Stimulated activated naive B cell treated with anti-CD40 and anti-IgM and Interleukin-4, amounts not matched to agents 10 μg/mL and 1 μg/mL and 100 μg/mL, for 72 hours (primary cell): ENCODE measurements around the gene CRADD.
"Not testable (repeated sequence)": the region's sequence is repeated elsewhere in the genome, so short reads cannot be mapped to it uniquely, and the experiment has no call there.

Experiments used
- ATAC-seq, 2 donors: fragments of 150-1000 bp; cut with Tn5 transposase; replicated peaks; 2 replicates each; pipeline ENCODE4 v1.10.0; 2021; ENCODE audit warnings: moderate library complexity in 1 of 2
- DNase-seq: peaks from one replicate; pipeline ENCODE4 v3.0.0; 2021
- H3K27ac Mint-ChIP-seq: one replicate; pipeline ENCODE4 v1.8.0; 2022; ENCODE audit warnings: mild to moderate bottlenecking, mixed read lengths
- H3K27me3 Mint-ChIP-seq, 2 donors: one replicate each; pipeline ENCODE4 v1.8.0; 2022; ENCODE audit warnings: mixed read lengths in 2 of 2
- H3K36me3 Mint-ChIP-seq, 2 donors: one replicate each; pipeline ENCODE4 v1.8.0; 2022; ENCODE audit warnings: mixed read lengths in 2 of 2, mild to moderate bottlenecking in 1 of 2
- H3K4me1 Mint-ChIP-seq, 2 donors: one replicate each; pipeline ENCODE4 v1.8.0; 2022; ENCODE audit warnings: mixed read lengths in 2 of 2, mild to moderate bottlenecking in 1 of 2
- H3K4me3 Mint-ChIP-seq, 2 donors: one replicate each; pipeline ENCODE4 v1.8.0; 2022; ENCODE audit warnings: mild to moderate bottlenecking in 2 of 2, mixed read lengths in 2 of 2, moderate library complexity in 1 of 2
- H3K9me3 Mint-ChIP-seq, 2 donors: one replicate each; pipeline ENCODE4 v1.8.0; 2022; ENCODE audit warnings: mixed read lengths in 2 of 2, mild to moderate bottlenecking in 1 of 2

Gene CRADD

DNA sequence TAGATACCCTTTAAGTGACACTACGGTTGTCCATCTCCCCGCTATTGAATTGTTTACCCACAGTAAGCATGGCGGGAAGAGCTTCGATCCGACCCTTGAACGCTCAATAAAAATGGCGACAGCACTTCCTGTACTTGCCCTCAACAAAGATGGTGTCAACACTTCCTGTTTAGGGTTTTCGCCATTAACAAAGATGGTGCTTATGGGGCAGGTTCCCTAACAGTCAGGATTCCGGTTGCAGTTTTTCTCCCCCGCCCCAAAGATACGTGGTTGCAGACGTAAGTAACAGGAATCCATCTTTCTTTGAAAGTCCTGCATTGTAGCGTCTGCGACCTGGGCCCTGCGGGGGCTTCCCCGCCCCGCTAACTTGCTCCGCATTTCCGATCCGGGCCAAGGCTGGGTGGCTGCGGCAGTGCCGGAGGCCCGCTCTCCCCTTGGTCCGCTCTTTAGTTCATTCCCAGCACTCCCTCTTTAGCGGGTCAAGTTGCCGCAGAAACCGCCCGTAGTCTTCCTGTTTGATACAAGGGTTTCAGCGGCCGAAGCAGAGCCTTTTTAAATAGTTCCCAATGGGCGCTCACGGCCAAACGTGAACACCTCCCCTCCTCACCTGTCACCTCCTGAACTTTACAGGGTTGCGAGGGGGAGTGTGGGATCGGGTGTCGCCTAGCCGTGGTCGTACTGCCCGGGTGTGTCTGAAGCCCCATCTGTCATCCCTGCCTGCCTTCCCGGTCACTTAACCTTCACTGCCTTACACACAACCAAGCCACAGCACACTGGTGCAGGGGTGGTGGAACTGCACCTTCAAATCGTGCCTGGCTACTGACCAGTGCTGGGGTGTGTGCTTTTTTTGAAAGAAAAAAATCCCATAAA lies at the start of gene CRADD:
Gene CRADD, plus strand, starts transcription at position 181 of the 870 bp plus-strand sequence.
- DNase-seq, result peak; percentile 92
- ATAC-seq, result peak; percentile 93 to 96
- Mint-ChIP-seq H3K36me3 (peaks cover 6 to 9% of the 10 kb centered on the region in 2 donors), H3K4me1 (peaks cover 21 to 33% of the 10 kb centered on the region in 2 donors), H3K9me3 (no peaks in the 10 kb centered on the region), H3K4me3 (peak within 1 kb of the TSS; percentile 92), H3K27me3 (peaks cover 13 to 17% of the 10 kb centered on the region in 2 donors), H3K27ac (peak within 1 kb of the TSS; percentile 99)

DNA sequence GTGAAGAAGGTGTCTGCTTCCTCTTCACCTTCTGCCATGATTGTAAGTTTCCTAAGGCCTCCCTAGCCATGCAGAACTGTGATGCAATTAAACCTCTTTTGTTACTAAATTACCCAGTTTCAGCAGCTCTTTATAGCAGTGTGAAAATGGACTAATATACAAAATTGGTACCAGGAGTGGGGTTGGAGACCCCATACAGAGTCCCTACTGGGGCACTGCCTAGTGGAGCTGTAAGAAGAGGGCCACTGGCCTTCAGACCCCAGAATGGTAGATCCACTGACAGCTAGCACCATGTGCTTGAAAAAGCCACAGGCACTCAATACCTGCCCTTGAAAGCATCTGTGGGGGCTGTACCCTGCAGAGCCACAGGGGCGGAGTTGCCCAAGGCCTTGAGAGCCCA lies 44.8 kb upstream of the CRADD start:
- peaks cover 19 to 20% of the 10 kb centered on the region in 2 donors for H3K9me3 Mint-ChIP-seq
- DNase-seq, result no peak
- H3K36me3 Mint-ChIP-seq, result peaks cover 2 to 15% of the 10 kb centered on the region in 2 donors
- peaks cover 5 to 8% of the 10 kb centered on the region in 2 donors for H3K27me3 Mint-ChIP-seq
- no peak overlapping the region for H3K4me3 Mint-ChIP-seq
- no peak overlapping the region for H3K27ac Mint-ChIP-seq
- ATAC-seq, result no peak
- peaks cover 11 to 15% of the 10 kb centered on the region in 2 donors for H3K4me1 Mint-ChIP-seq

DNA sequence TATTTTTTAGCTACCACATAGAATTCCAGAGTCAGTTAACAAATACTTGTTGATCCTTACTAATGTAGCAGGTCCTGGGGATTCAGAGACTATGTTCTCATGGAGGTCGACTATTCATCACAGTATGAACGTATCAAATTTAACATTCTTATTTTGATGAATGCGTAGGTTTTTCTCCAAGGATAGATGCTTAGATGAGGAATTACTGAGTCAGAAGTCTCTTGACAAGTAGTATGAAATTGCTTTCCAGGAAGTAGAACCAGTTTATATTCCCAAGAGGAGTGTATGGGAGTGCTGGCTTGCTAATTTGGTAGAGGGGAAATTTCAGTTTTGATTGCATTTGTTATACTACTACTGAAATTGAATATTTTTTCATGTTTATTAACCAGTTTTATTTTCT lies 42.8 kb upstream of the CRADD start:
- peak in 1 of 2 donors; percentile 25 for ATAC-seq
- peaks cover 2 to 15% of the 10 kb centered on the region in 2 donors for H3K36me3 Mint-ChIP-seq
- H3K4me1 Mint-ChIP-seq, result peaks cover 11 to 15% of the 10 kb centered on the region in 2 donors
- H3K9me3 Mint-ChIP-seq, result peaks cover 19 to 20% of the 10 kb centered on the region in 2 donors
- peak overlapping the region; percentile 42 for H3K27ac Mint-ChIP-seq
- DNase-seq, result no peak
- H3K27me3 Mint-ChIP-seq, result peaks cover 8 to 11% of the 10 kb centered on the region in 2 donors
- no peak overlapping the region for H3K4me3 Mint-ChIP-seq

DNA sequence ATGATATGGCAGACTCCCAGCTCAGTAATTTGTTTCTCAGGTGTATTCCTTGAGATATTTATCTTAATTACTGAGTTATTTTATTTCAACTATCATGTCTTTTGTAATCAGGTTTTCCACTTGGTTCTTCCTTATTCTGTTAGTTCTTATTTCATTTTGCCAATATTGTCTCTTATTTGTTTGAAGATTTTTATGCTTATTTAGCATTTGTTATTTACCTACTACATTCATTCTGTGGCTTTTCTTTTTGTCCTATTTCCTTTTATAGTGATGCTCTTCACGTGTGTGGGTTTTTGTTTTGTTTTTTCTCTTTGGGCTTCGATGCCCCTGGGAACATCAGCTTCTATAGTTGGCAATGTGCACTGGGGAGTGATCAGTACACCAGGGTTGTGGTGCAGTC lies 40.5 kb upstream of the CRADD start:
- no peak for ATAC-seq
- H3K4me1 Mint-ChIP-seq, result peaks cover 11 to 15% of the 10 kb centered on the region in 2 donors
- H3K27ac Mint-ChIP-seq, result no peak overlapping the region
- no peak overlapping the region for H3K4me3 Mint-ChIP-seq
- DNase-seq, result no peak
- H3K9me3 Mint-ChIP-seq, result peaks cover 19 to 20% of the 10 kb centered on the region in 2 donors
- H3K27me3 Mint-ChIP-seq, result peaks cover 8 to 12% of the 10 kb centered on the region in 2 donors
- H3K36me3 Mint-ChIP-seq, result peaks cover 2 to 15% of the 10 kb centered on the region in 2 donors

DNA sequence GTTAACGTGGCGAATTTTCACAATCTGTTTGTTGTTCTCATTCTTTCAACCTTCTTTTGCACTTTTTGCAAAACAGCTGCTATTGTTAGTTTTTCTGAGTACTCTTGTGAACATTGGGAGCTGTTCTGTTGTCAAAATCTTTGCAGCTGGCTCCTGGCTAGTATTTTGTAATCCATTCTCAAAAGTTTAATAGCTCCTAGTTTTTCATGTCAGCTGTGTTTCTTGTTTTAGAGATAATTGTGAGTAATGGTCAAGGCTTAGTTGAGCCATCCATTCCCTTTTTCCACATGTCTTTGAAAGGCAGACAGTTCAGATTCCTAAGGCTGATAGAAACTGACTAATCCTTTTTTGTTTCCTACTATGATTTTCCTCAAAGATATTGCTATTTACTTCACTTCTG lies 39.1 kb upstream of the CRADD start:
- DNase-seq, result no peak
- H3K36me3 Mint-ChIP-seq, result peaks cover 0 to 10% of the 10 kb centered on the region in 2 donors
- peaks cover 11 to 15% of the 10 kb centered on the region in 2 donors for H3K4me1 Mint-ChIP-seq
- peaks cover 8% of the 10 kb centered on the region in 2 donors for H3K9me3 Mint-ChIP-seq
- no peak overlapping the region for H3K27ac Mint-ChIP-seq
- no peak for ATAC-seq
- peaks cover 8 to 12% of the 10 kb centered on the region in 2 donors for H3K27me3 Mint-ChIP-seq
- H3K4me3 Mint-ChIP-seq, result no peak overlapping the region

DNA sequence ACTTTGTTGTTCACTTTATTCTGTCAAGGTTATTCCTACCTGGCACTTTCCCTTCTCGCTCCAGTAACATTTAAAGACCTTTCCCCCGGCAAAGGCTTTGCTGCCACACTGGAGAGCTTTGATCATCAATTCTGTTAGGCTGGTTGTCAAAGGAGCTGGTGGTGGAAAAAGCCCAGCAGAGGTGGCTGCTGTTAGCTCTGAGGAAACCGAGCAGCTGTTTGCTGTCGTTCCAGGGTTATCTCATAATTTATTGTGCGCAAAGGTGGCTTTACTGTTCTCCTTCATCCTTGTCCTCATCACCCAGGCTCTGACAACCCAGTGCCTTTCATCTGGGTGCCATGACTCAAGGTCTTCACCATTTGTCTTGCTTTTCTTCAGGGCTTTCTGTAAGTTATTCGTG lies 38.2 kb upstream of the CRADD start:
- DNase-seq (no peak), ATAC-seq (no peak)
- peaks cover 11 to 13% of the 10 kb centered on the region in 2 donors for H3K4me1 Mint-ChIP-seq
- peaks cover 8 to 12% of the 10 kb centered on the region in 2 donors for H3K27me3 Mint-ChIP-seq
- peaks cover 4 to 7% of the 10 kb centered on the region in 2 donors for H3K9me3 Mint-ChIP-seq
- no peak overlapping the region for H3K27ac Mint-ChIP-seq
- H3K4me3 Mint-ChIP-seq, result no peak overlapping the region
- H3K36me3 Mint-ChIP-seq, result peaks cover 0 to 6% of the 10 kb centered on the region in 2 donors

DNA sequence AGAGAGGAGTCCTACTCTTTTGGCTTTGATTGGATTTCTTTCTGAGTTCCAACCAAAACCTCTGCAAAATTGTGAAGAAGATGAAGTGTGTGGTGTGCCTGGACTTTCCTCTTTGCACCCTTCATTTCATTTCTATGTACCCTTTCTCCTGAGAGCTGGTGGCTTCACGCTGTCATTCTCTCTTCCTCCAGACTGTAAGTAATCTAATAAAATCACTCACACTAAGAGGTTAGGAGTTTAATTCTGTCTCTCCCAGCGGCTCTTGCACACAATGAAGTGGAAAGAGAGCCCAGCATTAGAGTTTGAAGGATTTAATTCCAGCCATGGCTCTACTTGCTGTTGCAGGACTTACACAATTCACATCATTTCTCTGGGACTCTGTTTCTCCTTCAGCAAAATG lies 37.8 kb upstream of the CRADD start:
- no peak for ATAC-seq

DNA sequence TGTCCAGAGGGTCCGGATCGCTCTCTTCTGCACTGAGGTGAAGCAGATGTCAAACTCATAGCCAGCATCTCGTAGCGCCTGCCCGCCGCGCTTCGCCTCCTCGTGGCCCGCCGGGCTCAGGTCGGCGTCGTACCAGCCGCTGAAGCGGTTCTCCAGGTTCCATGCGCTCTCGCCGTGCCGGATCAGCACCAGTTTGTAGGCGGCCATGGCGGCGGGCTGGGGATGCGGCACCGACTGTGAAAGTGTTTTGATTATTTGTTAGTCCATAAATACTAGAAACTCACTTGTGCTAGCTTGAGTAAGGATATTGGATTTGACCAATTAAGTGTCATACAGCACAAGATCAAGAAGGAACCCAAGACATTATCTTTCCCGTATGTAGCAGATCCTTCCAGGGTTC lies 35.8 kb upstream of the CRADD start:
- not testable (repeated sequence) for H3K9me3 Mint-ChIP-seq, H3K4me1 Mint-ChIP-seq, H3K4me3 Mint-ChIP-seq, H3K27ac Mint-ChIP-seq, ATAC-seq, H3K36me3 Mint-ChIP-seq, DNase-seq
- H3K27me3 Mint-ChIP-seq, result peaks cover 8 to 12% of the 10 kb centered on the region in 2 donors

More for the DNA sequence above, 37.8 kb upstream of the CRADD start:
- Mint-ChIP-seq H3K4me1 (peaks cover 6 to 9% of the 10 kb centered on the region in 2 donors), H3K9me3 (peaks cover 5 to 7% of the 10 kb centered on the region in 2 donors), H3K4me3 (no peak overlapping the region), H3K27ac (no peak overlapping the region), H3K27me3 (peaks cover 8 to 12% of the 10 kb centered on the region in 2 donors), H3K36me3 (peaks cover 0 to 5% of the 10 kb centered on the region in 2 donors)
- DNase-seq, result no peak

DNA sequence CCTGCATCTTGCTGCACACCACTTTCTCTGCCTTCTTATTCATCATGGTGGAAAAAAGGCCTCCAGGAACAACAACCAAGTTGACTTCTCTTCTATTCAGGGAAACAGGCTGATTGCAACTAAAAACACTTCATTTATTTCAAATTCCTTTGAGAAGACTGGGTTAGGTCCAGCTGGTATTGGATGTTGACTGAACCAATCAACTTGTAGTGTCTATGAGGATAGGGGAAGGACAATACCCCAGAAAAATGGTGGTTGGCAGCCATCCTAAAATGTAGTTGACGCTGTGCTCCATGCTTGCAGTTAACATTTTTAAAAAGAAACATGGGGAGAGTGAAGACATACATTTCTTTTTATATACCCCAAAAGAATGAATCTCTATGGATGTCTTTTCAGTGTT lies 34.4 kb upstream of the CRADD start:
- DNase-seq, result no peak
- Mint-ChIP-seq H3K36me3 (peaks cover 0 to 4% of the 10 kb centered on the region in 2 donors), H3K9me3 (peaks cover 5% of the 10 kb centered on the region in 2 donors), H3K4me3 (no peak overlapping the region), H3K27me3 (peaks cover 0 to 7% of the 10 kb centered on the region in 2 donors), H3K27ac (no peak overlapping the region), H3K4me1 (no peaks in the 10 kb centered on the region)
- no peak for ATAC-seq

DNA sequence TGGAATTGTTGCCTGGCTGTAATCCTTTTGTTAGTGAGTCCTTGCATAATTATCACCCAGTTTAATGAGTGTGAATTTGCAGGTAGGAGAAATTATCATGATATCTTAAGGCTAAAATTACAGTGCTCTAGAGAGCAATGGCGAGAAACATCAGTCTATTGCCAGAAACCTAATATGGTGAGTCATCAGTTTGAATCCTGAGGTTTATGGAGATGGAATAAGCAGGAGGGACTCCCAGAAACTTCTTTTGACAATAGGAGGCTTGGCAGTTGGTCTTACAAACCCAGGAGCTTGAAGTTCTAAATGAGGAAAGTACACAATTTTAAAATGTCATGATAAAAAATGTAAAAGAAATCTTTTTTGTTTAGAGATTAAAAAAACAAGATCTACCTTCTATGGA lies 31.5 kb upstream of the CRADD start:
- Mint-ChIP-seq H3K4me1 (no peaks in the 10 kb centered on the region), H3K36me3 (peaks cover 0 to 4% of the 10 kb centered on the region in 2 donors), H3K27ac (no peak overlapping the region), H3K9me3 (peaks cover 5 to 8% of the 10 kb centered on the region in 2 donors), H3K4me3 (no peak overlapping the region), H3K27me3 (no peaks in the 10 kb centered on the region)
- ATAC-seq, result no peak
- DNase-seq, result no peak

DNA sequence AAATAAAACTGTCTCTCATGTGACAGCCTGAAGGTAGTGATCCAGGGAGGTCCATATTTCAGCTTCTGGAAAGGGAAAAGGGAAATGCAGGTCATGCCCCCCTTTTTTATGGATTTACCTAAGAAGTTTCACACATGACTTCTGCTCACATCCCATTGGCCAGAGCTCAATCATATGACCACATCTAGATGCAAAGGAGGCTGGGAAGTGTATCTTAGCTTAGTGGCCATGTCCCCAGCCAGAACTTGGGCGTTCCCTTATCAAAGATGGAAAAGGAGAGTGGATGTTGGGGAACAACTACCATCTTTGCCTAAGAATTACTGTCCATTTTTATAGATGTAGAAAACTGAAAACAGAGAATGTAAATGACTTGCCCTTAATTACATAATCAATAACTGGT lies 26.5 kb upstream of the CRADD start:
- Mint-ChIP-seq H3K36me3 (peaks cover 0 to 4% of the 10 kb centered on the region in 2 donors), H3K27ac (no peak overlapping the region), H3K27me3 (no peaks in the 10 kb centered on the region), H3K9me3 (peaks cover 0 to 4% of the 10 kb centered on the region in 2 donors), H3K4me3 (no peak overlapping the region), H3K4me1 (peaks cover 0 to 5% of the 10 kb centered on the region in 2 donors)
- DNase-seq (no peak), ATAC-seq (no peak)

DNA sequence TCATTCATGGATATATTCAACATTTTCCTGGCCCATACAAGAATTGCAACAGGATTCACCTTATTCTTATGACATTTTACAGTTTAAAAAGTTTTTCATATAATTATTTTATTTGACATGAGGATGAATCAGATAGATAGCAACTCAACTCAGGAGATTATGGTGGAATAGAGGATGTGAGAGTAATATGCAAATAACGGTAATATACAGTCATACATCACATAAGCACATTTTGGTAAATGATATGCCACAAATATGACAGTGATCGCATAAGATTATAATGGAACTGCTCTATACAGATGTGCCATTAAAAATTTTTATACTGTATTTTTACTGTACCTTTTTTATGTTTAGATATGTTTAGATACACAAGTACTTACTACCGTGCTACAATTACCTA lies 24.1 kb upstream of the CRADD start:
- DNase-seq (no peak), ATAC-seq (peak; percentile 90 to 98)
- no peaks in the 10 kb centered on the region for H3K27me3 Mint-ChIP-seq
- H3K4me1 Mint-ChIP-seq, result peaks cover 0 to 5% of the 10 kb centered on the region in 2 donors
- no peak overlapping the region for H3K4me3 Mint-ChIP-seq
- H3K36me3 Mint-ChIP-seq, result peaks cover 0 to 4% of the 10 kb centered on the region in 2 donors
- no peak overlapping the region for H3K27ac Mint-ChIP-seq
- H3K9me3 Mint-ChIP-seq, result peaks cover 0 to 4% of the 10 kb centered on the region in 2 donors

DNA sequence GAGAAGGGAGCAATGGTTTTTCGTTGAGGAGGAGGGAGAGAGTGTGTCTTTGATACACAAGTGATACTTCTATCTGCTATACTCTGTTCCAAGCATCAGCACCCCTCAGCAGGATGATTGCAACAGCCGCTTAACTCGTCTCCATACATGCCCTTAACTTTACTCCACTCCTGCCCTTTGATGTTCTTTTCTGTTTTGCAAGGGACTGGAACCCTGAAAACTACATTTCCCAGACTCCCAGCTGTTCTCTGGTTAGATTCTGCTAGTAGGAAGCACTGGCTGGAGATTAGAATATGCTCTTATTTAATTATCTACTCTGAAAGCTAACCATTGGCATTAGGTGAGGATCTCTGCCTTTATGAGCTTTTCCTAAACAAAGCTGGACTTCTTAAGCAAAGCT lies 23.5 kb upstream of the CRADD start:
- Mint-ChIP-seq H3K4me1 (peaks cover 0 to 5% of the 10 kb centered on the region in 2 donors), H3K9me3 (peaks cover 0 to 4% of the 10 kb centered on the region in 2 donors)

DNA sequence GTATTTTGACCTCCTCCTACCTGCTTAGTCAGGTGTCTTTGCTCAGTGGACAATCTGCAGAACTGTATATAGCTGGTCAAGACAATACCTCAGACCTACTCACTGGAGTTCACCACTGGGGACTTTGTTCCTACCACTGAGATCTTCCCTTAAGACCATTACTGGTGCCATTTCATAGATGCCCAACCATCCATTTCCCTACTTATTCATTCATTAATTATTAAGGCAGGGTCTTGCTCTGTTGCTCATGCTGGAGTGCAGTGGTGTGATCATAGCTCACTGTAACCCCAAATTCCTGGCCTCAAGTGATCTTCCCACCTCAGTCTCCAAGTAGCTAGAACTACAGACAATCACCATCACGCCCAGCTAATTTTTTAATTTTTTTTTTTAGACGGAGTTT lies 22.8 kb upstream of the CRADD start:
- Mint-ChIP-seq H3K9me3 (peaks cover 0 to 4% of the 10 kb centered on the region in 2 donors), H3K36me3 (peaks cover 0 to 4% of the 10 kb centered on the region in 2 donors), H3K27ac (no peak overlapping the region), H3K4me3 (no peak overlapping the region), H3K4me1 (peaks cover 0 to 5% of the 10 kb centered on the region in 2 donors), H3K27me3 (no peaks in the 10 kb centered on the region)
- DNase-seq (no peak), ATAC-seq (no peak)

More for the DNA sequence above, 23.5 kb upstream of the CRADD start:
- ATAC-seq (no peak), DNase-seq (no peak)
- Mint-ChIP-seq H3K36me3 (peaks cover 0 to 4% of the 10 kb centered on the region in 2 donors), H3K4me3 (no peak overlapping the region), H3K27ac (no peak overlapping the region), H3K27me3 (no peaks in the 10 kb centered on the region)

DNA sequence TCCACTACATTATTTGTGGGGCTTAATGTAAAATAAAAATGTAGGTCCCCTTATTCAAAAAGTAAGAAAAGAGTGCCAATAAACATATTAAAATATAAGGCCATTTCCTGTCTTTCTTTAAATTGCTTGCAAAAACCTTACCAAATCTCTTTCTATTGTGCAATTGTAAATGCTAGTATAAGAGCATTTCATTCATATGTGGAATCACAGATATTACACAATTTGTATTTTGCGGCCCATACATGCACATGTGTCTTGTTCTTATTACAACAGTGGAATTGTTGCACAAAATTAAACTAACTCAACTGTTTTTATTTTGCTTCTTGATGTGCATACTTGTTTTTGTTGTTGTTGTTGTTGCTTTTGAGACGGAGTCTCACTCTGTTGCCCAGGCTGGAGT lies 20.1 kb upstream of the CRADD start:
- Mint-ChIP-seq H3K27ac (no peak overlapping the region), H3K4me1 (peaks cover 0 to 5% of the 10 kb centered on the region in 2 donors), H3K36me3 (no peaks in the 10 kb centered on the region), H3K4me3 (no peak overlapping the region), H3K27me3 (no peaks in the 10 kb centered on the region), H3K9me3 (no peaks in the 10 kb centered on the region)
- no peak for DNase-seq
- no peak for ATAC-seq
